ENCODE results near the gene MEGF10. TPM values are rescaled to one million over a fixed set of nuclear protein-coding genes. Genes with fewer than 3 reads are reported as not detected.

MEGF10 gene
- total and polyA plus RNA-seq, 2 of the 8 experiments (the other 6 are each of a cell fraction or from before 2014, with no cell fraction given): 38.2 to 53.1 TPM

DNA sequence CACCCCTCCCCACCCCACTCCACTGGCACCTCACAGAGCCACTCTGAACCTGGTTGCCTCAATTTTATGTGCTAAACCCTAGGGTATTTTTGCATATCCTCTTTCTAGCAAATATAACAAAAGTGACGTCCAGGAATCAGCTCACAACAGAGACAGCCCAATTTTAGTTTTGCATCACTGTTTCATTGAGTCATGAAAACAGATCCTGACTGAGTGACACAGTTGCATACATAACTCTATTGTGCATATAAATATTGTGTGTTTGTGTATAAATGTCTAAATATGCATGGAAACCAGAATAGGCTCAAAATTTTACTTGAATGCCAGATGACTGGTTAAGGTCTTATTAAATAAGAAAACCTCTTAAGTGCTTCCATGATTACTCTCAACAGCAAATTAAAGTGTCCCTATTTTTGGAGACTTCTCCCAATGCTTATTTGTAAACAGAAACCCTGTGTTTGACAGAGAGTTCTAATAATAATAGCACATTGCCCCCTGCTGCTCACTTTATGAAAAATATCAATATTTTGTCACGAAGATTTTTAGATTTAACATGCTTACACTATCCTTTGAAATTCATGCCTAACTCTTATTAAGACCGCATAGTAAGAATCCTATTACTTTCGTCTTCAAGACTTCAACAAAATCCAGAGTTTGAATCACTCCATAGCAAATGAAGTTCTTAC, 151.3 kb downstream of the MEGF10 start:
- FAIRE-seq (no peak), DNase-seq (ENCODE audit: low read depth in 1 of 2, low spot score in 2 of 2) (no peak)
- Histone ChIP-seq H3K4ac (replicated peaks; ENCODE audit: insufficient read length, low read depth, low read length) (no peak overlapping the region), H3K23ac (ENCODE audit: insufficient read length) (no peak overlapping the region), H3K14ac (ENCODE audit: insufficient read length) (no peak overlapping the region), H3K56ac (replicated peaks; ENCODE audit: insufficient read length, low read depth, low read length) (no peak overlapping the region), H2BK20ac (ENCODE audit: low read length) (no peak overlapping the region), H3K9me3 (ENCODE audit: insufficient read depth in 2 of 2, low read depth in 1 of 2, low read length in 1 of 2) (no peaks in the 10 kb centered on the region), H3K18ac (ENCODE audit: extremely low read depth, low read length) (no peak overlapping the region), H2BK120ac (replicated peaks; ENCODE audit: low read depth, low read length) (no peak overlapping the region), H4K91ac (replicated peaks; ENCODE audit: insufficient read length, low read length) (no peak overlapping the region), H2BK15ac (ENCODE audit: low read length) (no peak overlapping the region), H3K79me2 (ENCODE audit: control insufficient read depth in 1 of 2, insufficient read depth in 2 of 2, low read length in 2 of 2) (no peaks in the 10 kb centered on the region), H3K4me1 (replicated peaks in 1 of 4; ENCODE audit: control insufficient read depth in 3 of 4, insufficient read depth in 4 of 4, low read length in 3 of 4) (no peaks in the 10 kb centered on the region), H3K23me2 (ENCODE audit: low read depth, low read length) (no peaks in the 10 kb centered on the region), H2BK5ac (ENCODE audit: low read depth, low read length) (no peak overlapping the region), H3K9ac (replicated peaks in 1 of 4; ENCODE audit: extremely low read depth in 1 of 4, low read depth in 3 of 4, low read length in 3 of 4) (no peak overlapping the region), H3K4me2 (ENCODE audit: insufficient read depth in 1 of 2, low read depth in 2 of 2, low read length in 2 of 2) (no peak overlapping the region), H3K4me3 (ENCODE audit: extremely low read depth in 1 of 4, insufficient read depth in 2 of 4, low read depth in 3 of 4, low read length in 4 of 4) (no peak overlapping the region), H4K20me1 (replicated peaks in 1 of 2; ENCODE audit: control insufficient read depth in 1 of 2, insufficient read depth in 2 of 2, low read length in 2 of 2) (no peaks in the 10 kb centered on the region), H4K8ac (ENCODE audit: extremely low read depth, insufficient read depth, low read length) (no peak overlapping the region), H3K36me3 (ENCODE audit: control insufficient read depth in 2 of 4, insufficient read depth in 4 of 4, low read length in 3 of 4) (peaks cover 0 to 10% (median 6%) of the 10 kb centered on the region in 4 experiments; a peak in 3 of 8 replicates), H3K79me1 (ENCODE audit: low read depth, low read length) (no peaks in the 10 kb centered on the region), H2AK5ac (ENCODE audit: low read depth, low read length) (no peak overlapping the region), H3K27me3 (replicated peaks in 1 of 4; ENCODE audit: control insufficient read depth in 3 of 4, extremely low read depth in 1 of 4, insufficient read depth in 3 of 4, low read length in 3 of 4) (no peaks in the 10 kb centered on the region), H3K27ac (ENCODE audit: low read depth, low read length) (no peak overlapping the region), H2AFZ (ENCODE audit: low read length) (no peak overlapping the region), H2BK12ac (ENCODE audit: low read depth, low read length) (no peak overlapping the region), H4K5ac (ENCODE audit: insufficient read length, low read depth, low read length) (no peak overlapping the region)
- POLR2A ChIA-PET (ENCODE audit: partially characterized antibody): no interaction called here
- TF ChIP-seq TBP (IDR thresholded peaks at IDR 0.05; ENCODE audit: low read depth, low read length) (no peak), JUND (IDR thresholded peaks at IDR 0.05; ENCODE audit: low read length) (no peak), KDM1A (IDR thresholded peaks at IDR 0.05; ENCODE audit: borderline replicate concordance, low read length) (no peak), SP2 (IDR thresholded peaks at IDR 0.05; ENCODE audit: low read length) (no peak), NRF1 (IDR thresholded peaks at IDR 0.05; ENCODE audit: low read depth, low read length) (no peak), SAP30 (IDR thresholded peaks at IDR 0.05; ENCODE audit: insufficient read depth, insufficient replicate concordance, low read length) (no peak), TEAD4 (IDR thresholded peaks at IDR 0.05; ENCODE audit: low read depth, low read length) (no peak)
- TF ChIP-seq, protein P1, sequence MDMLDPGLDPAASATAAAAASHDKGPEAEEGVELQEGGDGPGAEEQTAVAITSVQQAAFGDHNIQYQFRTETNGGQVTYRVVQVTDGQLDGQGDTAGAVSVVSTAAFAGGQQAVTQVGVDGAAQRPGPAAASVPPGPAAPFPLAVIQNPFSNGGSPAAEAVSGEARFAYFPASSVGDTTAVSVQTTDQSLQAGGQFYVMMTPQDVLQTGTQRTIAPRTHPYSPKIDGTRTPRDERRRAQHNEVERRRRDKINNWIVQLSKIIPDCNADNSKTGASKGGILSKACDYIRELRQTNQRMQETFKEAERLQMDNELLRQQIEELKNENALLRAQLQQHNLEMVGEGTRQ (IDR thresholded peaks at IDR 0.05; ENCODE audit: low read length): no peak
- CTCF ChIA-PET (ENCODE audit: partially characterized antibody): interaction anchor here (0.6 to 1.9 kb wide), 7 partner anchors 8 to 658 kb away, joined by 3 to 5 read pairs (median 4); no protein-coding TSS in a partner anchor
- 85% methylated on average over 4 of the region's 4 CpGs; no CpG with 5 or more reads in 1 of the 2 experiments for WGBS, 2 experiments (ENCODE audit: extremely low coverage in 1 of 2, insufficient coverage in 1 of 2, insufficient read length in 1 of 2, insufficient replicate concordance in 2 of 2, low coverage in 1 of 2, low lambda C conversion rate in 2 of 2, missing lambda C conversion rate in 1 of 2)

Data from H1 (cell line).